A549 (cell line): ENCODE measurements around the gene ZNF883. TPM values are rescaled to one million over a fixed set of nuclear protein-coding genes. Genes with fewer than 3 reads are reported as not detected.

Source experiments
- ATAC-seq, 2 experiments: fragments of 200-7000 bp in 1 of 2; fragments of >200 bp in 1 of 2; cut with Nextera tagmentation in 1 of 2; cut with Tn5 transposase in 1 of 2; 3 replicates each; pipeline versions ENCODE4 v1.8.0 to v1.9.1; 2018 to 2020; ENCODE audit warnings: mild to moderate bottlenecking in 1 of 2, moderate library complexity in 1 of 2
- CTCF ChIA-PET: fragments of 300-600 bp; sonication (Branson Sonifier 250); formaldehyde crosslinking; extraction: SDS; loops from one replicate; lab custom pipeline; 2021; ENCODE audit warnings: antibody characterized with exemption, inconsistent platforms; lab: Yijun Ruan, JAX
- POLR2A ChIA-PET: fragments of 350-600 bp; formaldehyde crosslinking; extraction: SDS; loops from one replicate; lab custom pipeline; 2021; ENCODE audit warnings: antibody characterized with exemption, inconsistent platforms; lab: Yijun Ruan, JAX
- DNase-seq, 2 experiments: peaks; one replicate each; pipeline versions ENCODE4 v3.0.0 to v3.0.0-alpha.2; 2011 to 2016; ENCODE audit warnings: low read depth in 1 of 2, low spot score in 1 of 2
- FAIRE-seq: peaks from 2 replicates; lab custom pipeline; 2011; peaks lifted over from hg19 to GRCh38; lab: Jason Lieb, UNC
- H3K27ac ChIP-seq, 2 experiments: fragments of >200 bp; sonication (Bioruptor Twin); formaldehyde crosslinking; 3 replicates each; pipeline ENCODE4 v1.5.1; 2016 to 2017
- H3K4me1 ChIP-seq: fragments of >200 bp; sonication (Bioruptor Twin); formaldehyde crosslinking; 3 replicates; pipeline ENCODE4 v1.6.1; 2016
- H3K4me2 ChIP-seq: fragments of >200 bp; sonication (Bioruptor Twin); formaldehyde crosslinking; 3 replicates; pipeline ENCODE4 v1.6.1; 2016
- H3K4me3 ChIP-seq: fragments of >200 bp; sonication (Bioruptor Twin); formaldehyde crosslinking; 3 replicates; pipeline ENCODE4 v1.5.1; 2016
- H3K9me3 ChIP-seq: fragments of >200 bp; sonication (Bioruptor Twin); formaldehyde crosslinking; 3 replicates; pipeline ENCODE4 v1.6.1; 2016
- BCL3 ChIP-seq: fragments of >200 bp; sonication (Bioruptor Twin); formaldehyde crosslinking; IDR thresholded peaks from 3 replicates; pipeline ENCODE4 v1.6.1; 2016
- BHLHE40 ChIP-seq: IDR thresholded peaks from 2 replicates; pipeline ENCODE4 v1.6.1; 2012; ENCODE audit warnings: low read depth, low read length, inconsistent platforms
- CHD4 ChIP-seq: fragments of 200-600 bp; sonication (generic); IDR thresholded peaks from 2 replicates; pipeline ENCODE4 v1.6.1; 2016; ENCODE audit warnings: antibody characterized with exemption, mild to moderate bottlenecking, borderline replicate concordance
- CTCF ChIP-seq: fragments of >200 bp; sonication (Bioruptor Twin); formaldehyde crosslinking; IDR thresholded peaks from 3 replicates; pipeline ENCODE4 v1.5.1; 2016
- EHF ChIP-seq: fragments of 250-450 bp; sonication (Bioruptor Pico); IDR thresholded peaks from 2 replicates; pipeline ENCODE4 v1.5.0; 2020; ENCODE audit warnings: mild to moderate bottlenecking
- ESRRA ChIP-seq: fragments of 150-350 bp; IDR thresholded peaks from 2 replicates; pipeline ENCODE4 v1.6.1; 2014; ENCODE audit warnings: mild to moderate bottlenecking, low read length, borderline replicate concordance
- FOSL2 ChIP-seq, 2 experiments: fragments of 450-650 bp in 1 of 2; fragments of >200 bp in 1 of 2; sonication (Bioruptor Twin) in 1 of 2; formaldehyde crosslinking; IDR thresholded peaks; 2 replicates each; pipeline versions ENCODE4 v1.5.0 to v1.6.1; 2016 to 2020; ENCODE audit warnings: mild to moderate bottlenecking in 1 of 2, moderate library complexity in 1 of 2
- FOXS1 ChIP-seq: fragments of 250-450 bp; sonication (Bioruptor Pico); IDR thresholded peaks from 2 replicates; pipeline ENCODE4 v1.5.0; 2020; ENCODE audit warnings: mild to moderate bottlenecking, moderate library complexity
- HDAC2 ChIP-seq: fragments of 200-600 bp; sonication (generic); IDR thresholded peaks from 2 replicates; pipeline ENCODE4 v1.6.1; 2016
- HES2 ChIP-seq: fragments of >200 bp; sonication (Bioruptor Twin); formaldehyde crosslinking; IDR thresholded peaks from 2 replicates; pipeline ENCODE4 v1.6.1; 2016
- HEYL ChIP-seq: fragments of 250-450 bp; sonication (Bioruptor Pico); IDR thresholded peaks from 2 replicates; pipeline ENCODE4 v1.8.0; 2021; ENCODE audit warnings: mild to moderate bottlenecking, moderate library complexity
- HMGXB4 ChIP-seq: fragments of 250-450 bp; sonication (Bioruptor Pico); IDR thresholded peaks from 2 replicates; pipeline ENCODE4 v1.5.0; 2021; ENCODE audit warnings: mild to moderate bottlenecking, moderate library complexity, borderline replicate concordance
- HOXA7 ChIP-seq: fragments of 250-450 bp; sonication (Bioruptor Pico); IDR thresholded peaks from 2 replicates; pipeline ENCODE4 v1.5.0; 2020; ENCODE audit warnings: mild to moderate bottlenecking, moderate library complexity
- HOXB5 ChIP-seq: fragments of 250-450 bp; sonication (Bioruptor Pico); IDR thresholded peaks from 2 replicates; pipeline ENCODE4 v1.5.0; 2020; ENCODE audit warnings: mild to moderate bottlenecking, moderate library complexity
- JUNB ChIP-seq: fragments of >200 bp; sonication (Bioruptor Twin); formaldehyde crosslinking; IDR thresholded peaks from 2 replicates; pipeline ENCODE4 v1.6.1; 2016
- MAZ ChIP-seq: fragments of 150-350 bp; IDR thresholded peaks from 2 replicates; pipeline ENCODE4 v1.6.1; 2014; ENCODE audit warnings: antibody characterized with exemption, low read depth, low read length, borderline replicate concordance
- MYC ChIP-seq: IDR thresholded peaks from 2 replicates; pipeline ENCODE4 v1.6.1; 2012; ENCODE audit warnings: mild to moderate bottlenecking, inconsistent platforms, low read length, improper control_type of control experiment, borderline replicate concordance
- NFE2L2 ChIP-seq: fragments of 150-350 bp; conservative IDR thresholded peaks from 2 replicates; pipeline ENCODE4 v1.6.1; 2014; ENCODE audit warnings: low read length
- NPAS2 ChIP-seq: fragments of 250-450 bp; sonication (Bioruptor Pico); IDR thresholded peaks from 2 replicates; pipeline ENCODE4 v1.8.0; 2022; ENCODE audit warnings: mild to moderate bottlenecking, moderate library complexity, borderline replicate concordance
- NR3C1 ChIP-seq: fragments of >200 bp; sonication (Bioruptor Twin); formaldehyde crosslinking; IDR thresholded peaks from 3 replicates; pipeline ENCODE4 v1.6.1; 2017
- PHF8 ChIP-seq: fragments of 200-600 bp; sonication (generic); IDR thresholded peaks from 2 replicates; pipeline ENCODE4 v1.6.1; 2016; ENCODE audit warnings: low read depth, mild to moderate bottlenecking, antibody characterized with exemption, moderate library complexity, borderline replicate concordance
- POLR2A ChIP-seq: IDR thresholded peaks from 2 replicates; pipeline ENCODE4 v1.6.1; 2012; ENCODE audit warnings: mild to moderate bottlenecking, low read length
- RAD21 ChIP-seq, 2 experiments: fragments of >200 bp in 1 of 2; sonication (Bioruptor Twin) in 1 of 2; formaldehyde crosslinking in 1 of 2; IDR thresholded peaks in 1 of 2; conservative IDR thresholded peaks in 1 of 2; 2 replicates in 1 of 2; 3 replicates in 1 of 2; pipeline ENCODE4 v1.6.1; 2012 to 2018; ENCODE audit warnings: inconsistent platforms in 1 of 2
- RFX5 ChIP-seq: fragments of 450-650 bp; IDR thresholded peaks from 2 replicates; pipeline ENCODE4 v1.7.1; 2014; ENCODE audit warnings: antibody characterized with exemption, mild to moderate bottlenecking, moderate library complexity
- RNF2 ChIP-seq: fragments of 200-600 bp; sonication (generic); IDR thresholded peaks from 2 replicates; pipeline ENCODE4 v1.6.1; 2016; ENCODE audit warnings: low read depth, mild to moderate bottlenecking, antibody characterized with exemption, moderate library complexity, borderline replicate concordance
- SMC3 ChIP-seq: fragments of >200 bp; sonication (Bioruptor Twin); formaldehyde crosslinking; IDR thresholded peaks from 3 replicates; pipeline ENCODE4 v1.6.1; 2018; ENCODE audit warnings: inconsistent platforms
- SREBF2 ChIP-seq: fragments of 450-650 bp; IDR thresholded peaks from 2 replicates; pipeline ENCODE4 v1.6.1; 2014; ENCODE audit warnings: mild to moderate bottlenecking, moderate library complexity
- ZSCAN20 ChIP-seq: fragments of 250-450 bp; sonication (Bioruptor Pico); IDR thresholded peaks from 2 replicates; pipeline ENCODE4 v1.8.0; 2022; ENCODE audit warnings: mild to moderate bottlenecking, moderate library complexity
- WGBS: methylation state at CpG from one replicate; pipeline ENCODE4 v1.1.6; 2017; ENCODE audit errors: missing lambda C conversion rate; 5-methylcytosine and 5-hydroxymethylcytosine counted together
- polyA plus RNA-seq, 4 experiments: library from polyadenylated mRNA; depleted of rRNA in 3 of 4; stranded (reverse); fragments of >200 nt; fragmentation: RNase III in 1 of 4; extraction: RNeasy Plus Mini Kit Qiagen cat#74134 plus additional on column Dnase treatment in 1 of 4; gene quantifications; 2 replicates in 3 of 4; 3 replicates in 1 of 4; pipeline ENCODE4 v1.2.3, GENCODE V29; 2011 to 2017

The ZNF883 gene
- polyA plus RNA-seq, 2 of the 4 experiments (the other 2 are of a cell fraction), result 1.8 TPM

- H3K27ac ChIP-seq, result no peak overlapping the region
- FAIRE-seq (no peak), DNase-seq (no peak), ATAC-seq (no peak)
- ChIA-PET CTCF (interaction anchor here (1.7 kb wide), 1 partner anchor 14 kb away, joined by 4 read pairs; no protein-coding TSS in a partner anchor), POLR2A (no interaction called here)
- H3K4me2 ChIP-seq, result no peak overlapping the region
- TF ChIP-seq JUNB (no peak), ZSCAN20 (no peak), NPAS2 (CRISPR knock-in tag) (no peak)
- H3K4me3 ChIP-seq, result no peak overlapping the region
- no peaks in the 10 kb centered on the region; the same call in 2 of the 3 replicates for H3K9me3 ChIP-seq
- H3K4me1 ChIP-seq, result no peaks in the 10 kb centered on the region
These were observed 72.6 kb downstream of the ZNF883 start for GRCh38 chr9:112939418-112939817.

GRCh38 chr9:112933696-112934095 lies 78.3 kb downstream of the ZNF883 start:
- CTCF ChIA-PET, result interaction anchor here (1.3 to 1.6 kb wide), 2 partner anchors 8 to 10 kb away, joined by 3 to 6 read pairs; no protein-coding TSS in a partner anchor
- POLR2A ChIA-PET, result no interaction called here
- no peaks in the 10 kb centered on the region for H3K4me1 ChIP-seq
- no peak overlapping the region for H3K27ac ChIP-seq
- no peak for DNase-seq
- no peak overlapping the region for H3K4me2 ChIP-seq
- no peak overlapping the region for H3K4me3 ChIP-seq
- no peak for ATAC-seq
- no peak for FAIRE-seq
- 57% methylated on average over 2 of the region's 2 CpGs for WGBS
- H3K9me3 ChIP-seq, result no peaks in the 10 kb centered on the region; the same call in 2 of the 3 replicates
- TF ChIP-seq PHF8 (no peak), HDAC2 (no peak), POLR2A (no peak), RFX5 (no peak), RNF2 (no peak), ESRRA (no peak), SMC3 (no peak), JUNB (no peak), BHLHE40 (no peak), HOXB5 (CRISPR knock-in tag) (no peak), FOSL2 (IDR thresholded peaks at IDR 0.05) (no peak), FOSL2 (CRISPR knock-in tag; IDR thresholded peaks at IDR 0.05) (no peak), FOXS1 (CRISPR knock-in tag) (no peak), NPAS2 (CRISPR knock-in tag) (no peak), NFE2L2 (no peak), BCL3 (no peak), CHD4 (no peak), NR3C1 (no peak)

GRCh38 chr9:112925058-112925641 lies 86.8 kb downstream of the ZNF883 start:
- WGBS, result 6% methylated on average over 8 of the region's 8 CpGs

More at GRCh38 chr9:112925058-112925641, 86.8 kb downstream of the ZNF883 start:
- ChIA-PET POLR2A (no interaction called here), CTCF (interaction anchor here (0.6 to 1.4 kb wide), 13 partner anchors 9 to 459 kb away, joined by 3 to 6 read pairs (median 3); no protein-coding TSS in a partner anchor)
- TF ChIP-seq MYC (no peak), BHLHE40 (no peak), FOSL2 (IDR thresholded peaks at IDR 0.05) (no peak), FOSL2 (CRISPR knock-in tag; IDR thresholded peaks at IDR 0.05) (no peak), HES2 (no peak), EHF (CRISPR knock-in tag) (no peak), SREBF2 (no peak), SMC3 (peak; percentile 56), RAD21 (conservative IDR thresholded peaks at IDR 0.05 in 1 of 2, IDR thresholded peaks at IDR 0.05 in 1 of 2) (peak; percentile 64 to 77), CTCF (peak; percentile 66), HOXA7 (CRISPR knock-in tag) (no peak), HEYL (CRISPR knock-in tag) (no peak), MAZ (no peak), HMGXB4 (no peak)
- no peak for FAIRE-seq
- H3K27ac ChIP-seq, result no peak overlapping the region
- peak; percentile 74 to 85; a peak in 5 of 6 replicates for ATAC-seq
- no peaks in the 10 kb centered on the region for H3K4me1 ChIP-seq
- no peak overlapping the region for H3K4me3 ChIP-seq
- H3K9me3 ChIP-seq, result 0 out of 3 replicates have a peak, but pooled peaks cover 7% of the 10 kb centered on the region
- DNase-seq, result peak; percentile 34 to 46
- H3K4me2 ChIP-seq, result peak overlapping the region; percentile 50
